CD4-positive, alpha-beta T cell treated with Interleukin-2 at 100 ng/mL for 4 hours (primary cell): ENCODE data around the gene CD2AP.
"Not testable (repeated sequence)": the region's sequence is repeated elsewhere in the genome, so short reads cannot be mapped to it uniquely, and the experiment has no call there.

Experiments used
- DNase-seq: peaks from one replicate; pipeline ENCODE4 v3.0.0-alpha.2; 2020; ENCODE audit warnings: low spot score

Gene CD2AP

GRCh38 chr6:47464052-47464451, 13.5 kb upstream of the CD2AP start:
- no peak for DNase-seq

GRCh38 chr6:47465117-47465516, 12.5 kb upstream of the CD2AP start:
- DNase-seq: no peak

GRCh38 chr6:47471911-47472310, 5.7 kb upstream of the CD2AP start:
- no peak for DNase-seq

- no peak for DNase-seq
Measured at GRCh38 chr6:47473791-47474346, 3.7 kb upstream of the CD2AP start.

GRCh38 chr6:47475319-47475816, 2.2 kb upstream of the CD2AP start:
- DNase-seq: no peak

GRCh38 chr6:47476781-47477496, 650 bp upstream of the CD2AP start:
- DNase-seq: no peak

GRCh38 chr6:47478233-47479139, 897 bp downstream of the CD2AP start:
- no peak for DNase-seq

- DNase-seq: no peak
Measured at GRCh38 chr6:47479140-47479508, 1.5 kb downstream of the CD2AP start.

GRCh38 chr6:47479874-47480273, 2.3 kb downstream of the CD2AP start:
- DNase-seq: no peak

- not testable (repeated sequence) for DNase-seq
Measured at GRCh38 chr6:47481213-47481612, 3.6 kb downstream of the CD2AP start.

GRCh38 chr6:47481806-47482205, 4.2 kb downstream of the CD2AP start:
- no peak for DNase-seq

- no peak for DNase-seq
Measured at GRCh38 chr6:47483516-47483852, 5.9 kb downstream of the CD2AP start.

GRCh38 chr6:47483853-47484546, 6.4 kb downstream of the CD2AP start:
- no peak for DNase-seq

GRCh38 chr6:47484616-47485015, 7.0 kb downstream of the CD2AP start:
- DNase-seq: no peak

- DNase-seq: no peak
Measured at GRCh38 chr6:47485083-47485482, 7.5 kb downstream of the CD2AP start.

- no peak for DNase-seq
Measured at GRCh38 chr6:47485491-47486135, 8.0 kb downstream of the CD2AP start.

GRCh38 chr6:47489995-47490394, 12.4 kb downstream of the CD2AP start:
- DNase-seq: no peak

GRCh38 chr6:47490676-47491075, 13.1 kb downstream of the CD2AP start:
- no peak for DNase-seq

- DNase-seq: no peak
Measured at GRCh38 chr6:47492355-47492754, 14.8 kb downstream of the CD2AP start.

GRCh38 chr6:47495207-47495606, 17.6 kb downstream of the CD2AP start:
- DNase-seq: no peak

- DNase-seq: no peak
Measured at GRCh38 chr6:47495954-47496545, 18.5 kb downstream of the CD2AP start.
